HG03175 (cell line): ENCODE measurements around the gene CD96.
A peak's percentile ranks its signal among the peaks of the same experiment; 100 is the strongest.

Experiments
- ATAC-seq: cut with Tn5 transposase; IDR thresholded peaks from one replicate; pipeline ENCODE4 v1.9.1; 2021; ENCODE audit warnings: mild to moderate bottlenecking, moderate library complexity; ENCODE audit not compliant: unreplicated experiment

CD96 gene

DNA sequence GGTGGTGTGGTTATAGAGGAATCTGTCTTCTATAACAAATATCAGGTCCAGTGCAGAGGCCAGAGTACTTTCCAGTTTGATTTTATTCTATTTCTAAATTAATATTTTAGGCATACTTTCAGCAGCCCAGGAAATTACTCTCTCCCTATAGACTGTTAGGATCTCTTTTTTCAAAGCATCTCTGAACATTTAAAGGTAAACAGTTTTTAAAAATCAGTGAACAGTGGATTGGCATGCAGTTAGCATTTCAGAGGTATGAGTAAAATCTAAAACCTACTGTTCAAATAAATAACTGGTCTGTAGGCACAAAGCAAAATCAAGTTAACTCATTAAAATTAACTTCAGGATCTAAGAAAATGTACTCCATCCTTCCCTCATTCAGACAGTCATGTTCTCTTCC lies 50.1 kb downstream of the CD96 start:
- no peak for ATAC-seq

DNA sequence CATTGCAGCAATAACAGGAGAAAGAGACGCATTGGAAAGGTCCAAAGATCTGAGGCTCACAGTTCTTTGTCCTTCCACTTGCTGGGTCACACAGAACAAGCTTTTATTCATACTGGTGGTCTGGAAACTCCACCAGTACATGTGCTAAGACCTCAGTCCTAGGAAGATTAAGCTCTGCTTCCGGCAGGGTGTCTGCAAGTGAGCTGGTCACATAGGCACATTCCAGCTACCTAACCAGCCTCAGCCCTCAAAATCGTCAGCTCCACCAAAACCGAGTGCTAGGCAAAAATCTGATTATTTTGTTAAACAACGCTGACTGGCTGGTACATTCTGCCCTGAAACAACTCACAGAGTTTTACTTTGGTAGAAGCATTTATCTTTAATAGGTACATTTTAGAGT lies 50.9 kb downstream of the CD96 start:
- no peak for ATAC-seq

DNA sequence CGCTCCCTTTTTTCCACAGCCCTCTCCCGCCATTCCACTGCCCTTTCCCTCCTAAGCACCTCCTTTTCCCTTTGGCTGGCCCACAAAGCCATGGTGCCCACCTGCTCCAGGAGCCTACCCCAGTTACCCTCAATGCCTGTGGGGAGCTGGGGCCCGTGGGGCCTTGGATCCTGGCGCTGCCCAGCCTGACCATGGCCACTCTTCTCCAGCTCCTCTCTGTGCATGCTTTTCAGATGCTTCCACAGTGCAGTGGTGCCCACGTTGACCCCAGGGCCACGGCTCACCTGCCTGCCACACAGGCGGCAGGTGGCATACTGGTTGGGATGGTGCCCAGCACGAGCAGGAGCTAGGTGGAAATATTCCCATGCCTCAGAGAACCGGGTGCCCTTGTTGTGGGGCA lies 51.7 kb downstream of the CD96 start:
- ATAC-seq = no peak

DNA sequence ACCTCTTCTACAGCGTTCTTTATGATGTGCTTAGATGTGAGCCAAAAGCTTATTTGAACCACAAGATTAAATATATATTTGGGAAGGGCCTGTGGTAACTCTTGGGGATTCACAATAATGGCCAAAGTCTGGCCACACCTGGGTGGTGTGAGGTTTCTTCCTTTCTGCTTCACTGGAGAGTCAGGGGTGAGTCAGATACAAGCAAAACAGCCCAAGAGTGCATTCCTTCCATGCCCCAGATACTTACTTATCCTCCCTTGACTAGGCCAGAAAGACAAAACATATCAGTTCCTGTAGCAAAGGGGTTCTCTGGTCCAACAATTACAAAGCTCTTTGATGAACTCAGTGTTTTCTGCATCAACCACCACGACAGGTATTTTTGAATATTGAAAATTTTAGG lies 52.2 kb downstream of the CD96 start:
- ATAC-seq = peak; percentile 64

DNA sequence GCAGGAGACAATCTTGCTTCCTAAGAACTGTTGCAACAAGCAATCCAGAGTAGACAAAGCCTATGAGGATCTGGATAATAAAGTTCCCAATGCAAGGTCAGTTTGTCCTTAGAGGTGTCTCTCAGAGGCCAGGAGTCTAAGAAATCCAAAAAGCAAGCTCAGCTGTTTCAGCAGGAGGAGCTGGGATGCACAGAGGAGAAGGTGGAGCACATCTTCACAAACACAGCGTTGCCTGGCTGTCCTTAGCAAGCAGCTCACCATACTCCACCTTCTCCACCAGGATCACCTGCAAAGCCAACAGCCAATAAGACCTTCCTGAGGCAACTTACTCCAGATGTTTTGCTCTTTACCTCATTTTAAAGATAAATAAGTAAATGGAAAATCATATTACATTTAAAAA lies 52.8 kb downstream of the CD96 start:
- no peak for ATAC-seq

DNA sequence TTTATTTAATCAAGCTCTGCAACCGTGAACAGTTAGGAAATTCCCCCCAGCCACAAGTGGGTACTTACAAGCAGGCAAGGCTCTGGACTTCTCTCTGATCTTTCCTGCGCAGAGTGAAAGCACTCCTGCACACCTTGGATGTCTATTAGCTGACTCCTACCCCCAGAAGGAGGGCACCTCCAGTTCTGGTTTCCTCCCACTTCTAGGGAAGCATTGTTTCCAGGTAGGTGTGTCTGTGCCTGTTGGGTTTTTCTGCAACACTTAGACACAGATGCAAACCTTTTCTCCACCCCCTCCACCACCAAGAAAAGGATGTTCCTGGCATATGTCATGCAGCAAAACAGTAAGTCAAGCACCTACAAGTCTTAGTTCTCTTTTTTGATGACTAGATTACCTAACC lies 53.2 kb downstream of the CD96 start, which contains the start of gene ZBED2:
TSS of gene ZBED2 (minus strand) at position 115 of the 400 bp plus-strand sequence. CDS start 1,145 bp downstream, outside the sequence.
- ATAC-seq = peak; percentile 38

DNA sequence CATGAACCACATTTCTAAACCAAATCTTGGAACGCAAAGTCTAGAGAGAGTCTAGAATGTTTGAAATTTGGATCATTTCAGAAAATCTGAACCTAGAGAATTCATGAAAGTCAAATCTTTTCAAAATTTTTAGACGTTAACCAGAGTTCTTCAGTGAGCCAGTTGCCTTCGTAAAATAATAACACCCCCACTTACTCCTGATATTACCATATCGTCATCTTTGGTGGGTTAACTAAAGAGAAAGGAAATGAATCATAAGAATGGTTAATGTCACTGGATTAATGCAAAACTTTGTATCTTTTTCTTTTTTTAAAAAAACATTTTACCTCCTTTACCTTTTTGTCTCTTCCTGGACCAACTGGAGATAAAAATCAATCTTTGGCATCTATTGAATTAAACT lies 54.3 kb downstream of the CD96 start:
- ATAC-seq = no peak

DNA sequence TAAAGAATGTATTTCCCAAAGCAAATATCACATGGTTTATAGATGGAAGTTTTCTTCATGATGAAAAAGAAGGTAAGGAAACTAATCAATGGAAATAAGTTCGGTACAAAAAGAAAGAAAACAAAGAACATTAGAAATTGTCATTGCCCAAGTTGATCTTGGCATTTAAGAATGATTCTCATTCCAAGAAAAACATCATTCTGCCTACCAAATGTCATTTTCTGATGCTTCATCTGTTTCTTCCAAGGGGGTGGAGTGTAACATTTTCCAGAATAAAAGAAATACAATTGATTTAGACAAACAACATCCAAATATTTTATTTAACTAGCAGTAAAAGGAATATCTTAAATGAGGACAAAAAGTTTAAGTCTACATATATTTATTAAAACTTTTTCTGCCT lies 56.1 kb downstream of the CD96 start:
- ATAC-seq = no peak

DNA sequence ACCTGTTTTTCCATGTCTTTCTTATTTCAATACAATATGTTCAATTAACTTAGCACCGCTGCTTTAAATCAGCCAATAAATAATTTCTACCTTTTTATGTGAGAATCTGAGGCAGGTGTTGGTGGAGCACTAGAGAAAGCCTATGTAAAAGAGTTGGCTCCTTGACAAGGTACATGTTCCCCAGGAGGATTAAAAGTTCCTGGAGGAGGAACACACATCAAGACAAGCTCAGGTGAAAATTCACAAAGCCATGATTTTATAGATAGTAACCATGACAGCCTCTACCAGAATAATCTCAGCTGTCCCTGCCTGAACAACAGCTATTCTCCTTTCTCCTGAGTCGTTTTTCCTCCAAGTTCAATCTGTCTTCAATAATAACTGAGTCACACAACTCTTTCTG lies 56.6 kb downstream of the CD96 start:
- no peak for ATAC-seq

DNA sequence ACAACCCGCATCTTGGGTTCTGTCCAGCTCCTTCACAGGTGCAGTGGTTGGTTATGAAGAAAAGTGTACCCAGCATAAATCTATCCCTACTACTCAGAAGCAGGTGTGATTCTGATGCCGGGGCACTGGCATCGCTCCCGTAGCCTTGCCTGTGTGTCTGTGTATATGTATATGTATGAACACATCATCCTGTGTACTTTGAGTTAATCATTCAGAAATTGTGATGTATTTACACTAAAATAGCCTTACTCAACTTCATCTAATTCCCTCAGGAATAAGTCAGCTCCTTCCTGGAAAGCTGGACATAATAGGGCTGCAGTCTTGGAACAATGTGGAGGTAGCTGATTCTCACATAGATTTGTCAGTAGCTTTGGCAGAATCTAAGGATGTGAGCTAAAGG lies 59.8 kb downstream of the CD96 start:
- ATAC-seq = no peak

DNA sequence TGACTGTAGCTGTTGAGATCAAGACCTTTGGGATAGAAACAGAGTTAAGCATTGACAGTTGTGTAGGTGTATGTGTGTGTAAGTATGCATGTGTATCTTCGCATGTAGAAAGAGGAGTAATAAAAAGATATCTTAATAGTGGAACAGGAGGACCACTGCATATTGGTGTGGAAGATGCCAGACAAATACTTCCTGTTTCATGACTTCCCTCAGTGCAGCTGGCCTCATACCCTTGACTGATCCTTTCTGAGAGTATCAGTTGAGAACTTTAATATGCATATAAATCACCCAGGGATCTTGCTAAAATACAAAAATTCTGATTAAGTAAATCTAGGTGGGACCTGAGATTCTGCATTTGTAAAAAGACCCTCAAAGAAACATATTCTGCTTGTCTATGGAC lies 61.7 kb downstream of the CD96 start:
- ATAC-seq = peak; percentile 48

DNA sequence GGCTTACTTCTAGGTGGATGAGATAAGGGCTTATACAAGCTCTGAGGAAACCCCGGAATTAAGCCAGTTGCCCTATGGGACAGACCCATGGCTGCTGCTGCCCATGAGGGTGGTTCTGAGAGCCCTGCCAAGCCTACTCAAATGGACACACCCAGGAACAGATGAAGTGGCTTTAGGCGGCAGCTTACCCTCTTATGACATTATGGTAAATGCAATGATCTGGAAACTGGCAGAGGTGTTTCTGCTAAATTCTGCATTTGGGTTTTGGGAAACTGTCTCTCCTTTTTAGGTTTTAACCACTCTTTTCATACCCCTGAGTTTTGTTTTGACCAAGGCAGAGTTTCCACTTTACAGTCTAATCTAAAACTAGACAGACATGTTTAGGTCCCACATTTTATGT lies 62.1 kb downstream of the CD96 start:
- no peak for ATAC-seq

DNA sequence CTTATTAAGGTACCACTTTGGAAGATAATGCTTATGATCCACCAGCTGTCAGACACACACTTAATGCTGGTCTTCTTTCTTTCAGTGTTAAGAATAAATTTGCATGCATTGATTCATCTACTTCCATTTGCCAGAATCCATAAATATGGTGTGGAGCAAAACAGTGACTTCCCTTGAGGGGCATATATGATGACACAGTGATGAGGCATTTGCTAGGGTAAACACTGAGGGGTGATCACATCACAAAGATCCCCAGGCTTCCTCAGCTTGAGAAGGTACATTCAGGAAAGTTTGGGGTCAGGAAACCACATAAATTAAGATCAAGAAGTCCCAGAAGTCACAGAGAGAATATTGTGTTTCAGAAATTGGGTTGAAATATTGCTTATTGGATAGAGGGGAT lies 63.0 kb downstream of the CD96 start:
- no peak for ATAC-seq

DNA sequence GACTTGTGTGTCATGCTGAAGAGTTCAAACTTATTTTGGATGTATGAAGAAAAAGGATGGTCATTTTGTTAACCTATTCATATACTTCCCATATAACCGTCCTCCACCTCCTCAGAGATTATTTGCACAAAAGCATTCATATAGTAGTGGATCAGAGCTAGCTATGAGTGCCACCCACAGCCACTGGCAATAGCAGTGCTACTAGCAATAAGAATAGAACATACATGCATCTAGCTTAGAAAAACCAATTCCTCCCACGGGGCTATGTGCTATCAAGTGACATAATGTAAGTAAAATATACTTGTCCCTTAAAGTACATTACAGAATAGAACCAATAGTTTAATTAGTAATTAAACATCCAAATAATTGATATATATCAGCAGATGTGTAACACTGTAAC lies 63.5 kb downstream of the CD96 start:
- no peak for ATAC-seq

DNA sequence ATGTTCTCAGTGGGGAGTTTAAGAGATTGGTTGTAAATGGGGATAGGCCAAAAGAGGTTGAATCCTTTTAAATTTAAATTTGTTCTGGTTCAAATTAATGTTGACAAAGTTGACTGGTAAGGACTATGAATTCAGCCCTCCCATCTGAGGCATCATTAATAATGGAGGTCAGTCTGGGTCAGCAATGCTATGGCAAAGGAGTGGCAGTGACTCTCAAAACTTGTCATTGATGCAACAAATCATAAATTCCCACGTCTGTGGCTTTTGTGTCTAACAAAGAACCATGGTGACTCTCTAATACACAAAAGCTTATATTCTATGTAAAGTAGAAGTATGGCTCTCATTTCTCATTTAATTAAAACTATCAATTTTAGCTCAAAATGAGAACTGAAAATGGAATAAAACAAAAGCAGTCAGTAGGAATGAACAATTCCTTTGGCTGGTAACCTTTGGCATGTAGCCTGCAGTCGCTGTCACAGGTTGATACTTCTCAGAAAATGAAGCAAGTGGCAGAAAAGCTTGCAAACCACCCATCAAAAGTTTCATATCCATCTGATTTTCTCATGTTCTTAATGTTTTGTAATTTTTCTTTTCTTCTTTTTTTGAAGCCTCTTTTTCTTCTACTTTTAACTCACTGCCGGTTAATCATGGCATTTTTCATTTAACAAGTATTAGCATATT lies 65.4 kb downstream of the CD96 start:
- ATAC-seq = no peak

DNA sequence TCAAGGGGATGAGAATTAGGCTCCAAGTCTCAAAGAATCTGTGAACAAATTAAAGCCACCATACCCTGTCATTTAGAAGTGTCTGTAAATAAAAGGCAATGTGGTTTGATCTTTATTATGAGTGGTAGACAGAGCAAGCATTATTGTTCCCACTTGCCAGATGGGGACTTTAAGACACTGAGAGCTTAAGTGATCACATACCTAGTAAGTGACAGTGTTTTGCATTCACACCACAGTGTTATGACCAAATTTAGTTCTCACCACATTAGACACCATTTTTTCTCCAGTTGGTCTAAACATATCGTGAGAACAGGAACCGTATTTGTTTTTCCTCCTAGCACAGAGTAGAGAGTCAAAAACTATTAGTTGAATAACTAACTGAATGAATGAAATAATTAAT lies 66.4 kb downstream of the CD96 start:
- ATAC-seq = peak; percentile 37

DNA sequence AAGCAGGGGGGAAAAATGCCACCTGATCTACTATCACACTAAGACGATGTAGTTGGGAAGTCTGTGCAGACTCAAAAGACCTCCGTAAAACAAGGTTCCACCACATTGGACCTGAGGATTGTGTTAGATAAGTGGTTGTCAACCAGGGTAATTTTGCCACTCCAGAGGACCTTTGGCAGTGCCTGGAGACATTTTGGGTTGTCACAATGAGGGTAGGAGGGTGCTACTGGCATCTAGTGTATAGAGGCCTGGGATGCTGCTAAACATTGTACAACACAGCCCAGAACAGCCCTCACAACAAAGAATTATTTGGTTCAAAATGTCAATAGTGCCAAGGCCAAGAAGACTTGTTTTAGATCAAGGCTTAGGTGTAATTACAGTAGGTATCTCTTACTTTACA lies 67.7 kb downstream of the CD96 start:
- no peak for ATAC-seq

DNA sequence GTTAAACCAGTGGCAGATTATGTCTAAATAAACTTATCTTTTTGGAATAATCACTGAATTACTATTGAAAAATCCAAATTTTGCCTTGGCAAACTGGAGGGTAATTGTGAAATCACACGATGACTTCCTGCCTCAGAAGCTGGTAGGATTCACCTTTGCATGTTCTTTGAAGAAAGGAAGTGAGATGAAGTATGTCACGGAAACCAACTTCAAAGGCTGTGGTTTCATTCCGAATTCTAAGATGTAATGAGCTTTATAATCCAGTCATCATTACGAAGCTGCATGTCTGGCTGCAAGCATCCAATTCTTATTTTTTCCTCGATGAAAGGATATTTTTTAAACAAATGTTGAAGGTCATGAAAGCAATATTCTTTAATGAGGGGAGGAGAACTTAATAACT lies 68.2 kb downstream of the CD96 start:
- peak; percentile 95 for ATAC-seq

DNA sequence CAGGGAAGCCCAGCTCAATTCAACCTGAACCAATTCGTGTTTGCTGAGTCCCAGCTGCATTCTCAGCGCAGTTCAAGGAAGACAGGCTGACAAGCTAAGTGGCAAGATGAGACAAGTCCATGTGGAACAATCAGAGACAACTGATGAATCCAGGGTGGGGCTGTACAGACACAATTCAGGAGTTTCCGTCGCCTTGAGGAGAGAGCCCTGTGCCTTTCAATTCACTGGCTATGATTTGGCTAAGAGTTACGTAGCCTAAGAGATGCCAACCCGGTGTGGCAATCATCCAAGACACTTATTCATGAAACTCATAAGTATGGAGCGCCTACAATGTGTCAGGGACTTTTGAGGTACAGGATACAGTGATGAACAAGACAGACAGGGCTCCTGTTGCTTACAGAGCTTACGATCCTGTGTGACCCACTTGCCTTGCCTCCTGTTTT lies 68.6 kb downstream of the CD96 start:
- ATAC-seq = peak; percentile 4

DNA sequence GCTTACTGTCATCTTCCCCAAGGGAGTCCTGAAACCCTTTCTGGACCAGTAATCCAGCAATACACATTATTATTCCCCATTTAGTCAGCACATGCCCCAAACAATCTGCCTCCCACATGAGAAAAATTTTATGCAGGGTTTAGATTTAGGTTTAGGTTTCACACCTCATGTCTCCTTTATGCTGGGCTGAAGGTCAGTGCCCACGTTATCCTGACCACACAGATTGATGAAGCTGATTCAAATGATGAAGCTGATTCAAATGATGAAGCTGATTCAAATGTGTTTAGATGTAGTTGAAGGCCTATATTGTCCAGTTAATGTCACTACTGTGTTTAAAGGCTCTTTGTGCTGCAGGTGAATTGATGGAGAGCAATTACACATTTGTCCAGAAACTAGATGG lies 71.3 kb downstream of the CD96 start:
- no peak for ATAC-seq

DNA sequence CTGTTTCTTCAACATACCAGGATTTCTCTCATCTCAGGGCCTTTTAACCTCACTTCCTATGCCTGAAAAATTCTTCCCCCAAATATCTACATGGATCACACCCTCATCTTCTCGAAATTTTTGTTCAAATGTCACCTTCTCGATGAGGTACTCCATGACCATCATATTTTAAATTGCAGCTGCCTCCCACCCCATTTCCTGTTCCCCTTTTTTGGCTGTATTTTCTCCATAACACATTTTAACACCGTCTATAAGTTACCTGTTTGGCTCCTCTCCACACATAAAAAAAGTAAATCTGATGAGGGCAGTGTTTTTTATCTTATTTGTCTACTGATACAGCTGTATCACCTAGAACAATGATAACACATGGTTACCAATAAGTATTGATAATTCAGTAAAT lies 73.9 kb downstream of the CD96 start:
- no peak for ATAC-seq

DNA sequence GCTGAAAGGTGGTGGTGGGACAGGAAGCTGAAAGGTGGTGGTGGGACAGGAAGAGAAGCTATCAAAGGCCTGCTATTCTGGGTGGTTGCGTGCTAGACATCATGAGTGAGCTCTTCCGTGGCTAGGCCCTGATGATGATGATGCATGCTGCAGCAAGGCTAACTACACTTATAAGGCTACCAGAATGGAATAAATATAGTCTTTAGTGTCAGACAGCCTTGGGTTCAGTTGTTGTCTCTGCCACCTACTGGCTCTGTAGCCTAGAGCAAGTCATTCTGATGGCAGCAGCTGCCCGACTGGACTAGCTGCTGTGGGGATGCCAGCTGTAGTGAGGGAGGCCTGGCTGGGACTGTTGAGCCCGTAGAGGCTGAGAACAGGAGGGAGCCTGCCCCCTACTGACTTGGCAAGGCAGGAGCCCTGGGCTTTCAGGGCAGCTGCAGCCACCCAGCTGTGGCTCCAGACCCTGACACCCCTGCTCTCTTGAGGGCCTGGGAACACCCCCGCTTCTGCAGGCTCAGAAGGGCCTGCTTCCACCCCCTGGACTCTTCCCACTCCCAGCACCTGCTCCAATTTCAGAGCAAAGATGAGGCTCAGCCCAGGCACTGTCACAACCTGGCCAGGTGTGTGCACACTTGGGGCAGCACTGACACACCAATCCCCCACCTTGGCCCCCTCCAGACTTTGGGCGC lies 74.6 kb downstream of the CD96 start:
- ATAC-seq = peak; percentile 85

DNA sequence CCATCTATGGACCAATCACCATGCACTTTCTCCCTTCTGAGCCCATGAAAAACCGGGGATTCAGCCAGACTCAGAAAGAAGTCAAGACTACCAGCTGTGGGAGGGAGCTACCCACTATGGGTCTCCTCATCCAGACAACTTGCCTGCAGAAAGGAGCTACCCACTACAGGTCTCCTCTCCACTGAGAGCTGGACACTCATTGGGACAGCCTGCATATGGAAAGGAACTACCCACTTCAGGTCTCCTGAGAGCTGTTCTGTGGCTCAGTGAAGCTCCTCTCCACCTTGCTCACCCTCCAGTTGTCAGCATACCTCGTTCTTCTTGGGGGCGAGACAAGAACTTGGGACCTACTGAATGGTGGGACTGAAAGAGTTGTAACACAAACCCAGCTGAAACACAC lies 75.4 kb downstream of the CD96 start:
- ATAC-seq = no peak
